ENCODE data around the gene VSX2. TPM values are rescaled to one million over a fixed set of nuclear protein-coding genes. Genes with fewer than 3 reads are reported as not detected.

The VSX2 gene
- total and polyA plus RNA-seq, 2 donors (not counting 1 experiment from before 2014, with no cell fraction given), result not detected

GRCh38 chr14:74239848-74240793 is 872 bp downstream of the VSX2 start:
- peak in 1 of 2 donors; percentile 12 for DNase-seq (ENCODE audit: low read depth in 2 of 2)
- Histone ChIP-seq H2AFZ (ENCODE audit: low read length) (no peak overlapping the region), H3K4me3 (replicated peaks in 1 of 4; ENCODE audit: control extremely low read depth in 1 of 4, insufficient read depth in 1 of 4, low read depth in 3 of 4, low read length in 4 of 4) (no peak overlapping the region), H3K9ac (ENCODE audit: insufficient read depth, low read length) (no peak overlapping the region), H3K79me2 (ENCODE audit: control insufficient read depth, insufficient read depth, low read length) (no peaks in the 10 kb centered on the region), H3K27me3 (ENCODE audit: control insufficient read depth, insufficient read depth, low read length) (peaks cover 74% of the 10 kb centered on the region), H3K27ac (ENCODE audit: insufficient read depth, low read length) (no peak overlapping the region), H3K9me3 (ENCODE audit: control insufficient read depth, insufficient read depth, low read depth, low read length) (no peaks in the 10 kb centered on the region), H3K36me3 (ENCODE audit: control insufficient read depth, insufficient read depth, low read length) (no peaks in the 10 kb centered on the region), H4K20me1 (ENCODE audit: control insufficient read depth, extremely low read depth, insufficient read depth, low read length) (no peaks in the 10 kb centered on the region), H3K4me1 (ENCODE audit: control insufficient read depth, extremely low read depth, insufficient read depth, low read length) (no peaks in the 10 kb centered on the region), H3K4me2 (ENCODE audit: extremely low read depth, insufficient read depth, low read length) (no peak overlapping the region)
- TF ChIP-seq CTCF (conservative IDR thresholded peaks at IDR 0.05 in 1 of 2, IDR thresholded peaks at IDR 0.05 in 1 of 2; ENCODE audit: low read depth in 1 of 2, low read length in 2 of 2) (no peak), EZH2 (IDR thresholded peaks at IDR 0.05; ENCODE audit: low read length, missing control alignments) (peak; percentile 100)

DNA sequence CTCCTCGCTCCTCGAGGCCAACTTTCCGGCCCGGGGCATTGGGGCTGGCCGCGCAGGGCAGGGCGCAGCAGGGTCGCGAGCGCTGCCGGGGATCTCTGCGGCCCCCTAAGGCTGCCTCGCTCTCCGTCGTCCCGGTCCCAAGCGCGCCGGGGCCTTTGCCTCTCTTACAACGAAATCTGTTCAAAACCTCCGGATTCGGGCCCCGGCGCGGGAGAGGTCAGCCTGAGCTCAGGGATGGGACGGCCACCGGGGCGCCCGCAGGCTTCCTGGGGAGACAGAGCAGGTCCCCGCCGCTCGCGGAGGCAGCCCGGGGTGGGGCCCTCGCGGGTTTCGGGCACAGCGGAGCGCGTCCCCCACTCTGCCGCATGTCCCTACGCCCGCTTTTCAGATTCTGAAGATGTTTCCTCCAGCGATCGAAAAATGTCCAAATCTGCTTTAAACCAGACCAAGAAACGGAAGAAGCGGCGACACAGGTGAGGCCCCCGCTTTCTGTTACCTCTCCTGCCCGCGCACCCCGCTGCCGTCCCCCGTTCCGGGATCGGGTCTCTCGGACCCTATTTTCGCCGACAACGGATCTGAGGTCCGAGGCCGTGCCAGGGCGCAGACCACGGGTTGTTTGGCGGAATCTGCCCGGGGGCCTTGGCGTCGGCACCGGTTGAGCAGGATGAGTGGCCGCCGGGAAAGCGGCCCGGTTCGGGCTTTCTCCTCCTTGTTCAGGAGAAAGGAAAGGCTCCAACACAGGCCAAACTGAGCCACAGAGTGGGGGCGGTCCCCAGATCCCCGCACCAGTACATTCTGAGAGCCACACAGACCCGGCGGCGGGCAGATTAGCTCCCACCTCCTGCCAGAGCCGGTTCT is 1.8 kb downstream of the VSX2 start:
- Histone ChIP-seq H3K27ac (ENCODE audit: insufficient read depth, low read length) (no peak overlapping the region), H3K4me2 (ENCODE audit: extremely low read depth, insufficient read depth, low read length) (no peak overlapping the region), H4K20me1 (ENCODE audit: control insufficient read depth, extremely low read depth, insufficient read depth, low read length) (no peaks in the 10 kb centered on the region), H3K4me1 (ENCODE audit: control insufficient read depth, extremely low read depth, insufficient read depth, low read length) (no peaks in the 10 kb centered on the region), H3K9me3 (ENCODE audit: control insufficient read depth, insufficient read depth, low read depth, low read length) (no peaks in the 10 kb centered on the region), H3K4me3 (replicated peaks in 1 of 4; ENCODE audit: control extremely low read depth in 1 of 4, insufficient read depth in 1 of 4, low read depth in 3 of 4, low read length in 4 of 4) (no peak overlapping the region), H3K79me2 (ENCODE audit: control insufficient read depth, insufficient read depth, low read length) (no peaks in the 10 kb centered on the region), H3K9ac (ENCODE audit: insufficient read depth, low read length) (no peak overlapping the region), H3K36me3 (ENCODE audit: control insufficient read depth, insufficient read depth, low read length) (no peaks in the 10 kb centered on the region), H3K27me3 (ENCODE audit: control insufficient read depth, insufficient read depth, low read length) (peaks cover 73% of the 10 kb centered on the region), H2AFZ (ENCODE audit: low read length) (no peak overlapping the region)
- DNase-seq (ENCODE audit: low read depth in 2 of 2), result peak in 1 of 2 donors; percentile 15
- TF ChIP-seq EZH2 (IDR thresholded peaks at IDR 0.05; ENCODE audit: low read length, missing control alignments), result peak; percentile 96
- TF ChIP-seq CTCF (conservative IDR thresholded peaks at IDR 0.05 in 1 of 2, IDR thresholded peaks at IDR 0.05 in 1 of 2; ENCODE audit: low read depth in 1 of 2, low read length in 2 of 2), result no peak

DNA sequence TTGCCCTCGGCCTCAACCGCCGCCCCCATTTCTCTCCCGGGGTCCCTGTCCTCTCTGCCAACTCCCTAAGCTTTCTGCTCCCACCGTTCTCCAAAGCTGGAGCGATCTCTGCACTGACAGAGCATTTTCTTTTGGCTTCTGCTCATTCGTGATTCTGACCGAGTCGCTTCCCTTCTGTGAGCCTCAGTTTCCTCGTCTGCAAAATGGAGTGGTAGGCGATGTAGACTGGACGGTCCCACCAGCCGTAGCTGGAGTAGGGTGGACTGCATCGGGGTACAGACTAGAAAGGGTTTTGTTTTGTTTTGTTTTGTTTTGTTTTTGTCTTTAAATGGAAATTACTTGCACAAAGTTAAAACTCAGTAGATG is 2.4 kb downstream of the VSX2 start:
- H3K79me2 ChIP-seq (ENCODE audit: control insufficient read depth, insufficient read depth, low read length), result no peaks in the 10 kb centered on the region
- no peak overlapping the region for H2AFZ ChIP-seq (ENCODE audit: low read length)
- H3K9ac ChIP-seq (ENCODE audit: insufficient read depth, low read length), result no peak overlapping the region
- peaks cover 76% of the 10 kb centered on the region for H3K27me3 ChIP-seq (ENCODE audit: control insufficient read depth, insufficient read depth, low read length)
- H3K27ac ChIP-seq (ENCODE audit: insufficient read depth, low read length), result no peak overlapping the region
- no peaks in the 10 kb centered on the region for H4K20me1 ChIP-seq (ENCODE audit: control insufficient read depth, extremely low read depth, insufficient read depth, low read length)
- no peaks in the 10 kb centered on the region for H3K9me3 ChIP-seq (ENCODE audit: control insufficient read depth, insufficient read depth, low read depth, low read length)
- H3K4me2 ChIP-seq (ENCODE audit: extremely low read depth, insufficient read depth, low read length), result no peak overlapping the region
- TF ChIP-seq CTCF (conservative IDR thresholded peaks at IDR 0.05 in 1 of 2, IDR thresholded peaks at IDR 0.05 in 1 of 2; ENCODE audit: low read depth in 1 of 2, low read length in 2 of 2), result no peak
- TF ChIP-seq EZH2 (IDR thresholded peaks at IDR 0.05; ENCODE audit: low read length, missing control alignments), result peak; percentile 93
- no peaks in the 10 kb centered on the region for H3K4me1 ChIP-seq (ENCODE audit: control insufficient read depth, extremely low read depth, insufficient read depth, low read length)
- no peaks in the 10 kb centered on the region for H3K36me3 ChIP-seq (ENCODE audit: control insufficient read depth, insufficient read depth, low read length)
- no peak overlapping the region for H3K4me3 ChIP-seq (replicated peaks in 1 of 4; ENCODE audit: control extremely low read depth in 1 of 4, insufficient read depth in 1 of 4, low read depth in 3 of 4, low read length in 4 of 4)
- DNase-seq (ENCODE audit: low read depth in 2 of 2), result peak in 1 of 2 donors; percentile 4
